H9 (cell line): Measurements from ENCODE around the gene MAP3K2. TPM values are rescaled to one million over a fixed set of nuclear protein-coding genes. Genes with fewer than 3 reads are reported as not detected.

ENCODE experiments used
- DNase-seq: peaks from one replicate; pipeline ENCODE4 v3.0.0-alpha.2; 2017
- H2AFZ ChIP-seq: one replicate; pipeline ENCODE4 v1.6.1; 2013; ENCODE audit warnings: mild to moderate bottlenecking, low read length, control low read depth, moderate library complexity
- H2AK5ac ChIP-seq: 2 replicates; pipeline ENCODE4 v1.6.1; 2013; ENCODE audit warnings: low read length, control low read depth, mixed read lengths; ENCODE audit not compliant: insufficient read length
- H2BK120ac ChIP-seq: one replicate; pipeline ENCODE4 v1.6.1; 2013; ENCODE audit warnings: low read depth, mild to moderate bottlenecking, low read length, control low read depth, inconsistent platforms; ENCODE audit not compliant: poor library complexity, severe bottlenecking
- H2BK12ac ChIP-seq: 2 replicates; pipeline ENCODE4 v1.6.1; 2013; ENCODE audit warnings: low read length, control low read depth, mixed read lengths, low read depth; ENCODE audit not compliant: insufficient read length
- H2BK15ac ChIP-seq: 2 replicates; pipeline ENCODE4 v1.6.1; 2013; ENCODE audit warnings: low read depth, low read length, control low read depth
- H2BK20ac ChIP-seq: one replicate; pipeline ENCODE4 v1.6.1; 2013; ENCODE audit warnings: low read depth, mild to moderate bottlenecking, low read length, control low read depth, inconsistent platforms; ENCODE audit not compliant: poor library complexity, severe bottlenecking
- H2BK5ac ChIP-seq: 2 replicates; pipeline ENCODE4 v1.6.1; 2013; ENCODE audit warnings: low read length, control low read depth, mixed read lengths; ENCODE audit not compliant: insufficient read length
- H3K14ac ChIP-seq: 2 replicates; pipeline ENCODE4 v1.6.1; 2013; ENCODE audit warnings: low read length, control low read depth; ENCODE audit not compliant: insufficient read depth
- H3K18ac ChIP-seq: 2 replicates; pipeline ENCODE4 v1.6.1; 2013; ENCODE audit warnings: low read depth, mild to moderate bottlenecking, mixed read lengths, low read length, control low read depth; ENCODE audit not compliant: insufficient read length
- H3K23ac ChIP-seq: 2 replicates; pipeline ENCODE4 v1.6.1; 2013; ENCODE audit warnings: low read length, control low read depth, mixed read lengths, low read depth; ENCODE audit not compliant: insufficient read length
- H3K23me2 ChIP-seq: 2 replicates; pipeline ENCODE4 v1.6.1; 2013; ENCODE audit warnings: low read depth, mild to moderate bottlenecking, mixed read lengths, low read length, control low read depth; ENCODE audit not compliant: insufficient read length, poor library complexity, severe bottlenecking
- H3K27ac ChIP-seq: 2 replicates; pipeline ENCODE4 v1.5.1; 2013; ENCODE audit warnings: low read length, control low read depth, mixed read lengths, low read depth; ENCODE audit not compliant: insufficient read length
- H3K27me3 ChIP-seq: 2 replicates; pipeline ENCODE4 v1.6.1; 2013; ENCODE audit warnings: low read length, control low read depth, inconsistent platforms; ENCODE audit not compliant: insufficient read depth
- H3K4ac ChIP-seq: 2 replicates; pipeline ENCODE4 v1.6.1; 2013; ENCODE audit warnings: low read depth, mild to moderate bottlenecking, control low read depth, inconsistent platforms, low read length, moderate library complexity
- H3K4me1 ChIP-seq: 2 replicates; pipeline ENCODE4 v1.6.1; 2013; ENCODE audit warnings: low read length, control low read depth, inconsistent platforms; ENCODE audit not compliant: insufficient read depth
- H3K4me2 ChIP-seq: 2 replicates; pipeline ENCODE4 v1.6.1; 2013; ENCODE audit warnings: low read length, control low read depth, mixed read lengths; ENCODE audit not compliant: insufficient read length, insufficient read depth
- H3K56ac ChIP-seq: 2 replicates; pipeline ENCODE4 v1.6.1; 2013; ENCODE audit warnings: low read depth, mild to moderate bottlenecking, mixed read lengths, low read length, control low read depth; ENCODE audit not compliant: insufficient read length
- H3K79me1 ChIP-seq: 2 replicates; pipeline ENCODE4 v1.6.1; 2013; ENCODE audit warnings: low read depth, mild to moderate bottlenecking, moderate library complexity, low read length, control low read depth, inconsistent platforms; ENCODE audit not compliant: insufficient read depth, poor library complexity, severe bottlenecking
- H3K79me2 ChIP-seq: 2 replicates; pipeline ENCODE4 v1.6.1; 2013; ENCODE audit warnings: low read length, control low read depth, inconsistent platforms; ENCODE audit not compliant: insufficient read depth
- H3K9ac ChIP-seq: 2 replicates; pipeline ENCODE4 v1.6.1; 2013; ENCODE audit warnings: low read length, control low read depth, mixed read lengths; ENCODE audit not compliant: insufficient read length; ENCODE audit errors: extremely low read depth
- H3K9me3 ChIP-seq: one replicate; pipeline ENCODE4 v1.6.1; 2013; ENCODE audit warnings: low read depth, low read length, inconsistent platforms; ENCODE audit not compliant: control insufficient read depth
- H3T11ph ChIP-seq: one replicate; pipeline ENCODE4 v1.6.1; 2013; ENCODE audit warnings: mild to moderate bottlenecking, low read length, control low read depth, inconsistent platforms
- H4K20me1 ChIP-seq: one replicate; pipeline ENCODE4 v1.6.1; 2013; ENCODE audit not compliant: control insufficient read depth, insufficient read length, insufficient read depth
- H4K5ac ChIP-seq: 2 replicates; pipeline ENCODE4 v1.6.1; 2013; ENCODE audit warnings: low read depth, mild to moderate bottlenecking, mixed read lengths, low read length, control low read depth; ENCODE audit not compliant: insufficient read length
- H4K8ac ChIP-seq: replicated peaks from 2 replicates; pipeline ENCODE4 v1.6.1; 2013; ENCODE audit warnings: low read length, control low read depth, mixed read lengths, low read depth; ENCODE audit not compliant: insufficient read length
- H4K91ac ChIP-seq: 2 replicates; pipeline ENCODE4 v1.6.1; 2013; ENCODE audit warnings: low read depth, mild to moderate bottlenecking, moderate library complexity, mixed read lengths, low read length, control low read depth; ENCODE audit not compliant: insufficient read length
- H3K27ac Mint-ChIP-seq, 3 experiments: 2 replicates in 2 of 3; 3 replicates in 1 of 3; pipeline ENCODE4 v1.8.0; 2020 to 2021; ENCODE audit warnings: mixed read lengths in 3 of 3, mild to moderate bottlenecking in 1 of 3, moderate library complexity in 1 of 3
- H3K27me3 Mint-ChIP-seq: 2 replicates; pipeline ENCODE4 v1.8.0; 2021; ENCODE audit warnings: low read depth, mild to moderate bottlenecking, moderate library complexity, mixed read lengths
- H3K36me3 Mint-ChIP-seq, 3 experiments: 2 replicates in 2 of 3; 3 replicates in 1 of 3; pipeline ENCODE4 v1.8.0; 2020 to 2021; ENCODE audit warnings: low read depth in 3 of 3, mixed read lengths in 3 of 3; ENCODE audit not compliant: insufficient read depth in 1 of 3
- H3K4me1 Mint-ChIP-seq, 2 experiments: 2 replicates each; pipeline ENCODE4 v1.8.0; 2020; ENCODE audit warnings: mixed read lengths in 2 of 2
- H3K4me3 Mint-ChIP-seq, 2 experiments: 2 replicates in 1 of 2; 3 replicates in 1 of 2; pipeline ENCODE4 v1.8.0; 2020 to 2021; ENCODE audit warnings: mild to moderate bottlenecking in 2 of 2, mixed read lengths in 2 of 2, moderate library complexity in 1 of 2
- H3K9me3 Mint-ChIP-seq, 2 experiments: 2 replicates in 1 of 2; 3 replicates in 1 of 2; pipeline ENCODE4 v1.8.0; 2020; ENCODE audit warnings: mild to moderate bottlenecking in 2 of 2, mixed read lengths in 2 of 2, moderate library complexity in 1 of 2
- WGBS: extraction: QIAGEN DNeasy Blood & Tissue Kit; methylation state at CpG from one replicate; pipeline ENCODE4 v1.1.7; 2013; ENCODE audit warnings: missing lambda C conversion rate, low lambda C conversion rate, mixed read lengths; ENCODE audit not compliant: insufficient read length; ENCODE audit errors: extremely low coverage; 5-methylcytosine and 5-hydroxymethylcytosine counted together
- total RNA-seq: library from RNA; stranded (reverse); gene quantifications from 2 replicates; pipeline ENCODE4 v1.2.1, GENCODE V29; 2021
- TF ChIP-seq, protein P1 (sequence below): fragments of 200-600 bp; sonication (generic); conservative IDR thresholded peaks from 3 replicates; pipeline ENCODE4 v1.8.0; 2021; ENCODE audit warnings: antibody characterized with exemption, mild to moderate bottlenecking

MAP3K2 gene
- total RNA-seq, 1 experiment from 2014 or later: 25.8 TPM

DNA sequence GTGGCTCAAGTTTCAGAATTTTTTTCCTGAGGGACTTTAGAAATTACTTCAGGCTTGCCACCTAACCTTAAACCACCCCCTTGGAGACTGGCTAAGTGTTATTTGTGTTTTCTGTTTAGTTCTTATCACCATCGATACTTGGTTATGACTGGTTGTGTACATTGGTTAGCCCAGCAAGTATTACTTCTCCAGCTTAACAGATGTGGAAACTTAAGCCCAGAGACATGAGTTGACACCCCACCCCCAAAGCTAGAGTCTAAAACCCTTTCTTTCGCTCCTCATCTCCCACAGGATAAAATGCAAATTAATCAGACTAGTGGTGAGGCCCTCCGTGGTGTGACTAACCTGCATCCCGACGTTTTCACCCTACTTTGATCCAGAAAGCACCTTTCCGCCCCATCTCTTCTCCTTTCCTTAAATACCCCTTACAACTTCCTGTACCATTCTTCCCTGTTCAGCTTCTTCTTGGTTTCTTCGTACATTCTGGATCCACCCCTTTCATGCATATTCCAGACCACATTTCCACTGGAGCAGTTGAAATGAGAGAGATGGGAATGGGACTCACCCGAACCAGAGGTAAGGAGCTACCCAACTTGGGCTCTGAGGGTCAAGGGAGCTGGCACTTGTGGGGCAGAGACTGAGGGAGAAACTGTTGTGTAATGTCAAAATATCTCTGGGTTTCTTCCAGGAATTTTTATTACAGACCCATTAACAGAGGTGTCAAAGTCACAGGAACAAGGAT, 819 bp upstream of the MAP3K2 start:
- Histone ChIP-seq H3K79me2 (peaks cover 2% of the 10 kb centered on the region; the same call in 1 of the 2 replicates), H2BK20ac (no peak overlapping the region), H2BK15ac (no peak overlapping the region), H2AK5ac (no peak overlapping the region), H3K27ac (no peak overlapping the region), H3K14ac (no peak overlapping the region), H3K4ac (no peak overlapping the region), H3K4me1 (0 out of 2 replicates have a peak, but pooled peaks cover 4% of the 10 kb centered on the region), H2BK120ac (no peak overlapping the region), H4K5ac (no peak overlapping the region), H3K27me3 (no peaks in the 10 kb centered on the region; the same call in 1 of the 2 replicates), H2AFZ (no peak overlapping the region), H3K4me2 (peak overlapping the region; percentile 68), H3K18ac (no peak overlapping the region), H3K9ac (peak overlapping the region; percentile 82), H3K9me3 (no peaks in the 10 kb centered on the region), H3K56ac (no peak overlapping the region), H3K23me2 (peaks cover 4% of the 10 kb centered on the region), H4K20me1 (no peaks in the 10 kb centered on the region), H3K79me1 (no peaks in the 10 kb centered on the region), H3T11ph (no peak overlapping the region), H3K23ac (no peak overlapping the region), H2BK12ac (no peak overlapping the region), H4K8ac (no peak overlapping the region), H4K91ac (no peak overlapping the region), H2BK5ac (no peak overlapping the region)
- Mint-ChIP-seq H3K9me3 (no peaks in the 10 kb centered on the region), H3K36me3 (peaks cover 0 to 4% (median 0%) of the 10 kb centered on the region in 3 experiments; a peak in 1 of 7 replicates), H3K27ac (peak overlapping the region in 2 of 3 experiments; percentile 70 to 97; a peak in 3 of 7 replicates), H3K4me3 (peak overlapping the region; percentile 70 to 83), H3K27me3 (no peaks in the 10 kb centered on the region), H3K4me1 (peaks cover 18 to 26% of the 10 kb centered on the region in 2 experiments)
- no peak for DNase-seq
- WGBS: no CpG with 5 or more reads among the region's 8 CpGs
- TF ChIP-seq, protein P1, sequence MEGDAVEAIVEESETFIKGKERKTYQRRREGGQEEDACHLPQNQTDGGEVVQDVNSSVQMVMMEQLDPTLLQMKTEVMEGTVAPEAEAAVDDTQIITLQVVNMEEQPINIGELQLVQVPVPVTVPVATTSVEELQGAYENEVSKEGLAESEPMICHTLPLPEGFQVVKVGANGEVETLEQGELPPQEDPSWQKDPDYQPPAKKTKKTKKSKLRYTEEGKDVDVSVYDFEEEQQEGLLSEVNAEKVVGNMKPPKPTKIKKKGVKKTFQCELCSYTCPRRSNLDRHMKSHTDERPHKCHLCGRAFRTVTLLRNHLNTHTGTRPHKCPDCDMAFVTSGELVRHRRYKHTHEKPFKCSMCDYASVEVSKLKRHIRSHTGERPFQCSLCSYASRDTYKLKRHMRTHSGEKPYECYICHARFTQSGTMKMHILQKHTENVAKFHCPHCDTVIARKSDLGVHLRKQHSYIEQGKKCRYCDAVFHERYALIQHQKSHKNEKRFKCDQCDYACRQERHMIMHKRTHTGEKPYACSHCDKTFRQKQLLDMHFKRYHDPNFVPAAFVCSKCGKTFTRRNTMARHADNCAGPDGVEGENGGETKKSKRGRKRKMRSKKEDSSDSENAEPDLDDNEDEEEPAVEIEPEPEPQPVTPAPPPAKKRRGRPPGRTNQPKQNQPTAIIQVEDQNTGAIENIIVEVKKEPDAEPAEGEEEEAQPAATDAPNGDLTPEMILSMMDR: no peak
